GM23338 (cell line): ENCODE measurements around the gene HAPLN3. TPM values are rescaled to one million over a fixed set of nuclear protein-coding genes. Genes with fewer than 3 reads are reported as not detected.

Source experiments
- ATAC-seq: fragments of 200-7000 bp; cut with Tn5 transposase; 3 replicates; pipeline ENCODE4 v1.9.1; 2020
- DNase-seq: peaks from one replicate; pipeline ENCODE4 v3.0.0-alpha.2; 2015; ENCODE audit warnings: low spot score
- H2AFZ ChIP-seq: fragments of 200-600 bp; sonication (generic); 2 replicates; pipeline ENCODE4 v1.8.0; 2016; ENCODE audit warnings: antibody characterized with exemption, mild to moderate bottlenecking, moderate library complexity
- H3F3A ChIP-seq: fragments of 200-600 bp; sonication (generic); replicated peaks from 2 replicates; pipeline ENCODE4 v1.8.0; 2017; ENCODE audit warnings: antibody characterized with exemption, mixed run types, low read depth
- H3K27ac ChIP-seq: fragments of 200-600 bp; sonication (generic); 2 replicates; pipeline ENCODE4 v1.6.1; 2016; ENCODE audit warnings: low read depth
- H3K27me3 ChIP-seq: fragments of 200-600 bp; sonication (generic); 2 replicates; pipeline ENCODE4 v1.8.0; 2016; ENCODE audit warnings: mild to moderate bottlenecking, mixed run types, moderate library complexity; ENCODE audit not compliant: insufficient read depth
- H3K36me3 ChIP-seq: fragments of 200-600 bp; sonication (generic); 2 replicates; pipeline ENCODE4 v1.8.0; 2016; ENCODE audit warnings: mild to moderate bottlenecking; ENCODE audit not compliant: insufficient read depth
- H3K4me1 ChIP-seq: fragments of 200-600 bp; sonication (generic); 2 replicates; pipeline ENCODE4 v1.8.0; 2016; ENCODE audit warnings: mild to moderate bottlenecking, moderate library complexity; ENCODE audit not compliant: insufficient read depth
- H3K4me2 ChIP-seq: fragments of 200-600 bp; sonication (generic); 2 replicates; pipeline ENCODE4 v1.7.1; 2017; ENCODE audit warnings: mixed run types
- H3K4me3 ChIP-seq: fragments of 200-600 bp; sonication (generic); 2 replicates; pipeline ENCODE4 v1.6.1; 2016; ENCODE audit warnings: mixed run types
- H3K79me2 ChIP-seq: fragments of 200-600 bp; sonication (generic); replicated peaks from 2 replicates; pipeline ENCODE4 v1.8.0; 2017; ENCODE audit warnings: mild to moderate bottlenecking; ENCODE audit not compliant: insufficient read depth
- H3K9me2 ChIP-seq: fragments of 200-600 bp; sonication (generic); 2 replicates; pipeline ENCODE4 v1.8.0; 2017; ENCODE audit not compliant: insufficient read depth
- H4K20me1 ChIP-seq: fragments of 200-600 bp; sonication (generic); replicated peaks from 2 replicates; pipeline ENCODE4 v1.8.0; 2017; ENCODE audit warnings: mild to moderate bottlenecking; ENCODE audit not compliant: insufficient read depth
- H3K27ac Mint-ChIP-seq: 2 replicates; pipeline ENCODE4 v1.8.0; 2020; ENCODE audit warnings: inconsistent platforms, mild to moderate bottlenecking, moderate library complexity, mixed read lengths
- H3K27me3 Mint-ChIP-seq: 3 replicates; pipeline ENCODE4 v1.8.0; 2022; ENCODE audit warnings: low read depth, mild to moderate bottlenecking, moderate library complexity, mixed read lengths, inconsistent platforms; ENCODE audit not compliant: insufficient read depth, poor library complexity
- H3K36me3 Mint-ChIP-seq: 3 replicates; pipeline ENCODE4 v1.8.0; 2021; ENCODE audit warnings: low read depth, mild to moderate bottlenecking, inconsistent platforms, moderate library complexity, mixed read lengths
- H3K4me1 Mint-ChIP-seq: 3 replicates; pipeline ENCODE4 v1.8.0; 2020; ENCODE audit warnings: mild to moderate bottlenecking, inconsistent platforms, mixed read lengths
- H3K4me3 Mint-ChIP-seq: 3 replicates; pipeline ENCODE4 v1.8.0; 2021; ENCODE audit warnings: moderate library complexity, mild to moderate bottlenecking, inconsistent platforms, mixed read lengths
- H3K9me3 Mint-ChIP-seq: 3 replicates; pipeline ENCODE4 v1.8.0; 2020; ENCODE audit warnings: moderate library complexity, mild to moderate bottlenecking, inconsistent platforms, mixed read lengths
- CREB1 ChIP-seq: fragments of 250-450 bp; sonication (Bioruptor Pico); IDR thresholded peaks from 2 replicates; pipeline ENCODE4 v1.5.0; 2020; ENCODE audit warnings: low read depth, mild to moderate bottlenecking, moderate library complexity
- CTCF ChIP-seq, 2 experiments: fragments of 200-600 bp in 1 of 2; sonication (generic) in 1 of 2; conservative IDR thresholded peaks; 2 replicates each; pipeline versions ENCODE4 v1.5.1 to v1.6.1; 2016 to 2017; ENCODE audit warnings: antibody characterized with exemption in 2 of 2, low read depth in 2 of 2, mild to moderate bottlenecking in 2 of 2, moderate library complexity in 1 of 2
- ETS1 ChIP-seq: IDR thresholded peaks from 2 replicates; pipeline ENCODE4 v1.6.1; 2016; ENCODE audit warnings: antibody characterized with exemption
- EZH2 ChIP-seq: fragments of 200-600 bp; sonication (generic); IDR thresholded peaks from one replicate; pipeline ENCODE4 v1.8.0; 2017; ENCODE audit warnings: antibody characterized with exemption, mild to moderate bottlenecking, low read depth; ENCODE audit not compliant: unreplicated experiment
- EZH2phosphoT487 ChIP-seq: fragments of 200-600 bp; sonication (generic); IDR thresholded peaks from one replicate; pipeline ENCODE4 v1.8.1; 2018; ENCODE audit warnings: antibody characterized with exemption; ENCODE audit not compliant: unreplicated experiment
- JUNB ChIP-seq: IDR thresholded peaks from one replicate; pipeline ENCODE4 v1.6.1; 2016; ENCODE audit warnings: antibody characterized with exemption; ENCODE audit not compliant: unreplicated experiment
- NANOG ChIP-seq: IDR thresholded peaks from 2 replicates; pipeline ENCODE4 v1.6.1; 2016; ENCODE audit warnings: antibody characterized with exemption, borderline replicate concordance
- POLR2AphosphoS5 ChIP-seq: IDR thresholded peaks from 2 replicates; pipeline ENCODE4 v1.6.1; 2016; ENCODE audit warnings: antibody characterized with exemption, low read depth
- REST ChIP-seq: IDR thresholded peaks from one replicate; pipeline ENCODE4 v1.6.1; 2018; ENCODE audit warnings: antibody characterized with exemption; ENCODE audit not compliant: unreplicated experiment
- STAT1 ChIP-seq: IDR thresholded peaks from one replicate; pipeline ENCODE4 v1.6.1; 2016; ENCODE audit warnings: antibody characterized with exemption; ENCODE audit not compliant: unreplicated experiment
- ZNF114 ChIP-seq: fragments of 250-450 bp; sonication (Bioruptor Pico); IDR thresholded peaks from 2 replicates; pipeline ENCODE4 v1.5.0; 2020; ENCODE audit warnings: mild to moderate bottlenecking, moderate library complexity
- ZNF331 ChIP-seq: fragments of 250-450 bp; sonication (Bioruptor Pico); IDR thresholded peaks from 2 replicates; pipeline ENCODE4 v1.5.0; 2020; ENCODE audit warnings: low read depth, mild to moderate bottlenecking, moderate library complexity
- ZNF462 ChIP-seq: fragments of 250-450 bp; sonication (Bioruptor Pico); IDR thresholded peaks from 2 replicates; pipeline ENCODE4 v1.5.0; 2020; ENCODE audit warnings: mild to moderate bottlenecking, moderate library complexity
- polyA plus RNA-seq: library from polyadenylated mRNA; unstranded; fragments of >200 nt; fragmentation: Nextera tagmentation; extraction: Ambion mirVana; gene quantifications from 2 replicates; pipeline ENCODE4 v1.2.1, GENCODE V29; 2016
- total RNA-seq: library from RNA; depleted of rRNA; stranded (reverse); fragments of >200 nt; shearing (Covaris generic); gene quantifications from 2 replicates; pipeline ENCODE4 v1.2.3, GENCODE V29; 2014

HAPLN3 gene
- total and polyA plus RNA-seq, 2 experiments from 2014 or later, result 22.7 to 62.6 TPM

GRCh38 chr15:88902846-88903245 is 7.5 kb upstream of the HAPLN3 start (continued):
- TF ChIP-seq POLR2AphosphoS5, result no peak

GRCh38 chr15:88902221-88902835 is 7.0 kb upstream of the HAPLN3 start:
- Histone ChIP-seq H3K36me3 (peaks cover 39% of the 10 kb centered on the region), H4K20me1 (peaks cover 44% of the 10 kb centered on the region)
- H3K27ac Mint-ChIP-seq, result no peak overlapping the region

More at GRCh38 chr15:88902221-88902835, 7.0 kb upstream of the HAPLN3 start:
- Histone ChIP-seq H2AFZ (no peak overlapping the region), H3K4me2 (no peak overlapping the region), H3K27me3 (no peaks in the 10 kb centered on the region), H3K4me3 (no peak overlapping the region), H3K79me2 (peaks cover 21% of the 10 kb centered on the region), H3F3A (peaks cover 56% of the 10 kb centered on the region), H3K4me1 (peaks cover 21% of the 10 kb centered on the region), H3K27ac (no peak overlapping the region), H3K9me2 (no peaks in the 10 kb centered on the region)
- Mint-ChIP-seq H3K4me1 (peaks cover 73% of the 10 kb centered on the region), H3K4me3 (no peak overlapping the region), H3K36me3 (peaks cover 98% of the 10 kb centered on the region), H3K9me3 (no peaks in the 10 kb centered on the region; the same call in 1 of the 3 replicates), H3K27me3 (peaks cover 34% of the 10 kb centered on the region)
- TF ChIP-seq EZH2 (no peak), REST (no peak), ZNF462 (CRISPR knock-in tag) (no peak), STAT1 (no peak), JUNB (no peak), ZNF331 (CRISPR knock-in tag) (no peak), EZH2phosphoT487 (no peak), CTCF (conservative IDR thresholded peaks at IDR 0.05; ENCODE audit: low read depth in 2 of 2) (no peak), POLR2AphosphoS5 (no peak), ETS1 (no peak), NANOG (no peak), ZNF114 (CRISPR knock-in tag) (no peak), CREB1 (CRISPR knock-in tag) (no peak)
- ATAC-seq (no peak), DNase-seq (no peak)
